Measurements from ENCODE around the gene RAB3IL1.

RAB3IL1 gene

GRCh38 chr11:61951484-61952135 is 34.2 kb upstream of the RAB3IL1 start:
- intact Hi-C loops (cut with DNase I; ENCODE audit: low total_unique reads): no loop called here
- no peak for DNase-seq
- no peak for TF ChIP-seq CTCF (IDR thresholded peaks at IDR 0.05)

GRCh38 chr11:61950035-61950547 is 32.7 kb upstream of the RAB3IL1 start, which contains the start of gene BEST1:
BEST1 (plus strand) TSS chr11:61950351; CDS start chr11:61951807, 1,456 bp downstream.
- Histone ChIP-seq H3K4me1 (peaks cover 0 to 38% (median 26%) of the 10 kb centered on the region in 4 donors), H3K9me3 (no peaks in the 10 kb centered on the region), H3K36me3 (no peaks in the 10 kb centered on the region), H3K4me3 (no peak within 1 kb of the TSS), H3K27ac (peak within 1 kb of the TSS in 1 of 2 donors; percentile 20), H3K27me3 (peaks cover 0 to under 1% of the 10 kb centered on the region in 2 donors)
- no peak for DNase-seq
- intact Hi-C loops (cut with DNase I; ENCODE audit: low total_unique reads): no loop called here
- no peak for TF ChIP-seq CTCF (IDR thresholded peaks at IDR 0.05)

More at GRCh38 chr11:61951484-61952135, 34.2 kb upstream of the RAB3IL1 start:
- peaks cover 0 to 11% of the 10 kb centered on the region in 2 donors for H3K27me3 ChIP-seq
- peaks cover 0 to 48% (median 35%) of the 10 kb centered on the region in 4 donors for H3K4me1 ChIP-seq
- H3K27ac ChIP-seq: no peak overlapping the region
- H3K9me3 ChIP-seq: no peaks in the 10 kb centered on the region
- no peaks in the 10 kb centered on the region for H3K36me3 ChIP-seq
- H3K4me3 ChIP-seq: no peak overlapping the region

GRCh38 chr11:61949169-61950034 is 32.0 kb upstream of the RAB3IL1 start:
- peak; percentile 89 to 91 for DNase-seq
- TF ChIP-seq CTCF (IDR thresholded peaks at IDR 0.05): no peak
- H3K4me1 ChIP-seq: peaks cover 0 to 31% (median 23%) of the 10 kb centered on the region in 4 donors
- H3K4me3 ChIP-seq: no peak overlapping the region
- H3K9me3 ChIP-seq: no peaks in the 10 kb centered on the region
- no peaks in the 10 kb centered on the region for H3K27me3 ChIP-seq
- peak overlapping the region in 1 of 2 donors; percentile 20 for H3K27ac ChIP-seq
- no peaks in the 10 kb centered on the region for H3K36me3 ChIP-seq
- intact Hi-C loops (cut with DNase I; ENCODE audit: low total_unique reads): loop anchor here (2.0 to 5.0 kb wide), 2 partner anchors 79 to 152 kb away; no protein-coding TSS in a partner anchor

GRCh38 chr11:61948505-61948904 is 31.1 kb upstream of the RAB3IL1 start:
- Histone ChIP-seq H3K36me3 (no peaks in the 10 kb centered on the region), H3K27me3 (no peaks in the 10 kb centered on the region), H3K27ac (peak overlapping the region in 1 of 2 donors; percentile 64), H3K4me3 (no peak overlapping the region), H3K4me1 (peaks cover 0 to 31% (median 22%) of the 10 kb centered on the region in 4 donors), H3K9me3 (no peaks in the 10 kb centered on the region)
- TF ChIP-seq CTCF (IDR thresholded peaks at IDR 0.05): no peak
- no peak for DNase-seq
- intact Hi-C loops (cut with DNase I; ENCODE audit: low total_unique reads): loop anchor here (2.0 to 5.0 kb wide), 2 partner anchors 78 to 151 kb away; no protein-coding TSS in a partner anchor

- Histone ChIP-seq H3K9me3 (no peaks in the 10 kb centered on the region), H3K4me3 (no peak overlapping the region), H3K4me1 (peaks cover 0 to 31% (median 22%) of the 10 kb centered on the region in 4 donors), H3K27me3 (no peaks in the 10 kb centered on the region), H3K36me3 (no peaks in the 10 kb centered on the region), H3K27ac (peak overlapping the region; percentile 41 to 64)
- peak; percentile 93 for TF ChIP-seq CTCF (IDR thresholded peaks at IDR 0.05)
- DNase-seq: peak; percentile 96 to 97
- intact Hi-C loops (cut with DNase I; ENCODE audit: low total_unique reads): loop anchor here (2.0 to 5.0 kb wide), 3 partner anchors 49 to 150 kb away; no protein-coding TSS in a partner anchor
Measured at GRCh38 chr11:61947486-61948210, 30.3 kb upstream of the RAB3IL1 start.
